ENCODE measurements around the gene TLK2.

The TLK2 gene

DNA sequence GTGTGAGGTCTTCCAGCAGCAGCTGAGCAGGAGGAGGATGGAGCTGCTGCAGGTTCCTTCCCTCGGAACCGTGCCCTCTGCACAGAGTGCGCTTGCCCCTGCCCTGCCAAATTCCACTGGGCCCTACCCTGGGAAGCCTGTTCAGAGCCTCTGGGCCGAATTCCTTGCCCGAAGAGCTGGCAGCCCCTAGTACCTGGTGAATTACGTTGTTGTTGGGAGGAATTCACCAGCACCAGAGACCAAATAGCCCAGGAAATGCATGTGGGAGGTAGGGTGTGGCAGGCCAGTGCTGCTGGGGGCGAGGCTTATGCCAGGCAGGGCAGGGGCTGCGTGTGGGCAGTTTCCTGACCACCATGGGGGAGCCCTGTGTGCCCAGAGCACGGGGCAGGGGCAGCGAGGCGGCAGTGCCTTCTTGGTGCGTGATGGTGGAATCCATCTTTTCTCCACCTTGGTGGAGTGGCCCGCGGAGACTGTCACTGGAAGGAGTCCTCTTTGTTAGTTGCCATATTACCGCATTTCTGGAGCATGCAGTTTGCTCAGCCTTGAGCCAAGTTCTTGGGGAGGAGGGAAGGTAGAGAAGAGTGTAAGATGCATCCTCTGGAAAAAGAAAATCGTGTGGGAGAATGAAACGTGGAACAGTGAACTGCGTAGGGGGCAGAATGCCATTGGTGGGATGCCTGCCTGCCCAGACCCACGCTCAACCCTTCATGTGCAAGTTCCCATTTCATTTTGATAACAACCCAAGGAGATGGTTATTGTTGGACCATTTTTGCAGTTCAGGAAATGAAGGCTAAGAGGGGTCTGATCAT lies 151.1 kb downstream of the TLK2 start:
- Mint-ChIP-seq H3K4me1 (peaks cover 73% of the 10 kb centered on the region), H3K27ac (peak overlapping the region; percentile 87), H3K27me3 (ENCODE audit: low read depth, poor library complexity) (peaks cover under 1% of the 10 kb centered on the region), H3K4me3 (peak overlapping the region; percentile 97), H3K36me3 (ENCODE audit: low read depth) (peaks cover 13% of the 10 kb centered on the region), H3K9me3 (no peaks in the 10 kb centered on the region)
- DNase-seq, result no peak
- TF ChIP-seq, protein P1, sequence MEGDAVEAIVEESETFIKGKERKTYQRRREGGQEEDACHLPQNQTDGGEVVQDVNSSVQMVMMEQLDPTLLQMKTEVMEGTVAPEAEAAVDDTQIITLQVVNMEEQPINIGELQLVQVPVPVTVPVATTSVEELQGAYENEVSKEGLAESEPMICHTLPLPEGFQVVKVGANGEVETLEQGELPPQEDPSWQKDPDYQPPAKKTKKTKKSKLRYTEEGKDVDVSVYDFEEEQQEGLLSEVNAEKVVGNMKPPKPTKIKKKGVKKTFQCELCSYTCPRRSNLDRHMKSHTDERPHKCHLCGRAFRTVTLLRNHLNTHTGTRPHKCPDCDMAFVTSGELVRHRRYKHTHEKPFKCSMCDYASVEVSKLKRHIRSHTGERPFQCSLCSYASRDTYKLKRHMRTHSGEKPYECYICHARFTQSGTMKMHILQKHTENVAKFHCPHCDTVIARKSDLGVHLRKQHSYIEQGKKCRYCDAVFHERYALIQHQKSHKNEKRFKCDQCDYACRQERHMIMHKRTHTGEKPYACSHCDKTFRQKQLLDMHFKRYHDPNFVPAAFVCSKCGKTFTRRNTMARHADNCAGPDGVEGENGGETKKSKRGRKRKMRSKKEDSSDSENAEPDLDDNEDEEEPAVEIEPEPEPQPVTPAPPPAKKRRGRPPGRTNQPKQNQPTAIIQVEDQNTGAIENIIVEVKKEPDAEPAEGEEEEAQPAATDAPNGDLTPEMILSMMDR (IDR thresholded peaks at IDR 0.05), result no peak

DNA sequence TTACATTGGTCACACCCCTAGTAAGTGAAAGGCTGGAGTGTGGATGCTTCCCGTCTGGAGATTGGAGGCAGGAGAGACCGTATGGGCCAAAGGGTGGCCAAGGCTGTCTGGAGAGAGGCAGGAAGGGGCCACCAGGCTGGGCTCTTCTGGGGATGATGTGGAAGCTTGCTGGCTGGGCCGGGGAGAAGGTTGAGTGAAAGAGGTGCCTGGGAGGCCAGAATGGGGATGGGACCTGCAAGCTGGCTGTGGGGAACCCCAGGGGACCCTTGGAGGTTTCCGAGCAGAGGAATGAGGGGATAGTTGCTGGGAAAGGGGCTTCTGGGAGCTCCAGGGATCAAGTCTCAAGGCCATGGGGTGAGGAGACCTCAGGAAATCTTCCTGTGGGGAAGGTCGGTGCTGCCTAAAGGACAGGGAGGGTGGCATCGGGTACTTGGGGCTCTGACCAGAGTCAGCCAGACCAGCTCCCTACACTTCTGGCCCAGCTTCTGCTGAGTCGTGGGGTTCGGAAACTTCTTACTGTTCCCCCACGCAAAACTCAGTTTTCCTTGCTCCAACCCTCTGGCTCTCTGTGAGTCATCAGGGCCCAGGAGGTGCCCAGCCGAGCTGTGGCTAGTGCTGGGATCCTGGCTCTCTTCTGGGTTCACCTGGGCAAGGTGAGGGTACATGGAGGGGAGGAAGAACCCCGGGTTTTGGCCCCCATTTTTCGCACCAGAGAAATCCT lies 151.9 kb downstream of the TLK2 start:
- Mint-ChIP-seq H3K27me3 (ENCODE audit: low read depth, poor library complexity) (no peaks in the 10 kb centered on the region), H3K4me1 (peaks cover 74% of the 10 kb centered on the region), H3K27ac (no peak overlapping the region), H3K9me3 (no peaks in the 10 kb centered on the region), H3K4me3 (peak overlapping the region; percentile 97), H3K36me3 (ENCODE audit: low read depth) (peaks cover 12% of the 10 kb centered on the region)
- DNase-seq, result no peak
- TF ChIP-seq, protein P1 (IDR thresholded peaks at IDR 0.05), result no peak

DNA sequence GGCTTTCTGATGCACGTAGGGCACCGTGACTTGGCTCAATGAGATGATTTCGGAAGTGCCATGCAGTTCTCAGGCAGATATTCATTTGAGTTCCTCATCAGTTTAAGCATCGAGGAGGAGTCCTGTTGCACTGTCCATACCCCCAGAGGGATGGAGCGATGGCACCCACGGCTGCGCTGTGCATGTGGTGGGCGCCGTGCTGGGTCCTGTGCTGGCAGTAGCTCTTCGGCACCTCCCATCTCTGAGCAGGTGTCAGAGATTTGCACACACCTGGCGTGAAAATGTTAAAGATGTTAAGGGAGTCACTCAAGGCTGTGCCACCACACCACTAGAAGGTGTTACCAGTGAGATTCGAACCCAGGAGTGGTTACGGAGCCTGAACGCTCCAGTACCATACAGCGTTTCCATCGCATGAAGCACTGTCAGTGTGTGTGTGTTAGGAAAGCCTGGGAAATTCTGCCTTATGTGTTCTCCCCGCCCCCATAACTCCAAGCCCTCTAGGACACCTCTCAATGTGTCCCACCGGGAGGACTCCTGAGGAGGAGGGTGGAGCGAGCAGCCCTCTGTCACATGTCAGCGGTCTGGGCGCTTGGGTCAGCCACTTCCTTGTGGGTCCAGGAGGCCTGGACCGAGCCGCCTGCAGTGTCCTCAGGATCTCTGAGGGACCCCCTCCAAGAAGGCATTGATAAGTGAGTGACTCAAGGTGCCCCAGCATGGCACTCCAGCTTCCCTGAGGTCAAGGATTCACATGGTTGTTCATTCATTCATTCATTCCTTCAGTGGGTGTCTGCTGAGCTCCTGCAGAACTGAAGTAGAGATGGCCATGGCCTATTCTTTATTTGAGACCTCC lies 152.7 kb downstream of the TLK2 start:
- TF ChIP-seq, protein P1 (IDR thresholded peaks at IDR 0.05), result no peak
- H3K36me3 Mint-ChIP-seq (ENCODE audit: low read depth), result peaks cover 13% of the 10 kb centered on the region
- no peaks in the 10 kb centered on the region for H3K9me3 Mint-ChIP-seq
- H3K27ac Mint-ChIP-seq, result no peak overlapping the region
- H3K4me3 Mint-ChIP-seq, result no peak overlapping the region
- no peaks in the 10 kb centered on the region for H3K27me3 Mint-ChIP-seq (ENCODE audit: low read depth, poor library complexity)
- peaks cover 66% of the 10 kb centered on the region for H3K4me1 Mint-ChIP-seq
- DNase-seq, result no peak

DNA sequence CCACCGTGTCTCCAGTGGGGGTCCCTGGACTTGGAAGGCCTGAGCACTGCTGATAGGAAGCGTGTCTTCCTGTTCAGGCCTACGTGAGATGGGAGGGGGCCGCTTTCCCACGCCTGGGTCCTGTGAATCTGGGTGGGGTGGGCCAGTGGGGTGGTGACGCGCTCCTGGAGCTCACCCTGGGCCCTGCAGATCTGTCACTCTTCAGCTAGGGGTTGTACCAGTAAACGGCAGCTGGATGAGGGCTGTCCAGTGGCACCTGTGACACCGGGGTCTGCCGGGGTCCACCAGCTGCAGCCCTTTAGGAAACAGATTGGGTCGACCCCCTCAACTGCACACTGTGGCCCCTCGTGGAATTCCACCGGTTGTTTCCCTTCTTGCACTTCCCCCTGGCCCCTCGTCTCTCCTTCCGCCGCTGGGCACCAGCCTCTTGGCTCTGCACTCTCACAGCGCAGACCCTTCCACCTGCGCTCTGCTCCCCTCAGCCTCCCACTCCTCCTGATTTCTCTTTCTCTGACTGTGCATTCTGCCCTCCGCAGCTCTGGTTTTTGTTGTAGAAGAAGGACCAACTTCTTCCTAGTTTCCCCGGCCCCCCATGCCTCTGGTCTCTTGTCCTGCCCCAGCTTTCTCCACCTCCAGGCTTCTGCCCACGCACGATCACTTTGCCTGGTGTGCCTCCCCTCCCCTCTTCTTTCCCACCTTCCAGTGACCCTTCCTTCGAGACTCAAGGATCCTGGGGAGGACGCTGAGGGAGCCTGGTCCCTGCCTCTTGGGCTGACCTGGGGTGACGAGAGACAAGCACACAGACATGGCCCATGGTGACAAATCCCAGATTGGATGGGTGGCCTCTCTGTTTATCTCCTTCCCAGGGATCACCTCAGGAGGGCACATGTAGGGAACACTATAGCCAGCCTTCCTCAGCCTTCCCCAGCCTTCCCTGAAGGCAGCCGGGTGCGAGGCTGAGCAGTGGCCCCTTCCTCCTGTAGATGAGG lies 153.6 kb downstream of the TLK2 start:
- Mint-ChIP-seq H3K27ac (peak overlapping the region; percentile 64), H3K36me3 (ENCODE audit: low read depth) (peaks cover 18% of the 10 kb centered on the region), H3K9me3 (no peaks in the 10 kb centered on the region), H3K4me1 (peaks cover 60% of the 10 kb centered on the region), H3K27me3 (ENCODE audit: low read depth, poor library complexity) (no peaks in the 10 kb centered on the region), H3K4me3 (no peak overlapping the region)
- TF ChIP-seq, protein P1 (IDR thresholded peaks at IDR 0.05), result no peak
- no peak for DNase-seq

DNA sequence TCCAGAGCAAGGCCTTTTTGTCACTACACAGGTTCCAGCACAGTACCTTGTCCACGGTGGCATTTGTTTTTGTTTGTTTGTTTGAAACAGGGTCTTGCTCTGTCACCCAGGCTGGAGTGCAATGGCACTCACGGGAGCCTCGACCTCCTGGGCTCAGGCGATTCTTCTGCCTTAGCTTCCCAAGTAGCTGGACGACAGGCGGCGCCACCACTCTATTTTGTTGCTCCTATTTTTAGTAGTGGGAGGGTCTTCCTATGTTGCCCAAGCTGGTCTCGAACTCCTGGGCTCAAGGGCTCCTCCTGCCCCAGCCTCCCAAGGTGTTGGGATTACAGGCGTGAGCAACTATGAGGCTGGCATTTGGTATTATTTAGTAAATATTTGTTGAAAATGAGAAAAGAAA lies 159.2 kb downstream of the TLK2 start:
- Mint-ChIP-seq H3K36me3 (ENCODE audit: low read depth) (peaks cover 29% of the 10 kb centered on the region), H3K4me3 (no peak overlapping the region), H3K9me3 (no peaks in the 10 kb centered on the region), H3K27ac (peak overlapping the region; percentile 61), H3K27me3 (ENCODE audit: low read depth, poor library complexity) (no peaks in the 10 kb centered on the region), H3K4me1 (peaks cover 44% of the 10 kb centered on the region)
- TF ChIP-seq, protein P1 (IDR thresholded peaks at IDR 0.05), result no peak
- DNase-seq, result no peak
